K562 (cell line): ENCODE measurements around the gene SATB1. TPM values are rescaled to one million over a fixed set of nuclear protein-coding genes. Genes with fewer than 3 reads are reported as not detected.

Experiments
- AFF4 ChIP-seq: sonication (generic); formaldehyde crosslinking; IDR thresholded peaks from 2 replicates; pipeline ENCODE4 v1.8.0; 2023; ENCODE audit warnings: mild to moderate bottlenecking, missing genetic modification reagents
- ASH1L ChIP-seq: fragments of 450-650 bp; IDR thresholded peaks from 2 replicates; pipeline ENCODE4 v1.6.1; 2018; ENCODE audit warnings: borderline replicate concordance, mild to moderate bottlenecking, low read depth; ENCODE audit not compliant: partially characterized antibody
- CBFA2T3 ChIP-seq: fragments of 450-650 bp; IDR thresholded peaks from 2 replicates; pipeline ENCODE4 v1.6.1; 2017
- GTF3C2 ChIP-seq: IDR thresholded peaks from 3 replicates; pipeline ENCODE4 v1.6.1; 2011; ENCODE audit warnings: borderline replicate concordance, mild to moderate bottlenecking, moderate library complexity; ENCODE audit not compliant: insufficient read length; ENCODE audit errors: extremely low read depth
- HMG20A ChIP-seq: fragments of 450-650 bp; formaldehyde crosslinking; conservative IDR thresholded peaks from 2 replicates; pipeline ENCODE4 v1.4.0; 2020; ENCODE audit warnings: mild to moderate bottlenecking, mixed read lengths
- L3MBTL2 ChIP-seq: fragments of 450-650 bp; IDR thresholded peaks from 2 replicates; pipeline ENCODE4 v1.6.1; 2016; ENCODE audit warnings: mild to moderate bottlenecking, moderate library complexity
- SIN3B ChIP-seq: fragments of 450-650 bp; IDR thresholded peaks from 2 replicates; pipeline ENCODE4 v1.6.1; 2017; ENCODE audit warnings: low read depth, mild to moderate bottlenecking, moderate library complexity
- SPI1 ChIP-seq: IDR thresholded peaks from 2 replicates; pipeline ENCODE4 v1.6.1; 2011; ENCODE audit warnings: low read depth, low read length, control low read depth, borderline replicate concordance
- SRSF3 ChIP-seq: fragments of 200-400 bp; formaldehyde crosslinking; IDR thresholded peaks from 2 replicates; pipeline ENCODE4 v1.6.1; 2016; ENCODE audit warnings: mild to moderate bottlenecking, low read length, moderate library complexity; ENCODE audit not compliant: insufficient read depth
- ZBTB49 ChIP-seq: sonication (generic); formaldehyde crosslinking; IDR thresholded peaks from 2 replicates; pipeline ENCODE4 v1.8.0; 2022; ENCODE audit warnings: missing genetic modification reagents, mild to moderate bottlenecking, borderline replicate concordance
- ZNF395 ChIP-seq: fragments of 200-800 bp; sonication (Bioruptor generic); IDR thresholded peaks from 2 replicates; pipeline ENCODE4 v1.6.1; 2017; ENCODE audit warnings: missing genetic modification characterization, missing compliant biosample characterization
- ZNF609 ChIP-seq: sonication (generic); formaldehyde crosslinking; IDR thresholded peaks from 2 replicates; pipeline ENCODE4 v1.8.1; 2023; ENCODE audit warnings: missing genetic modification reagents, mild to moderate bottlenecking, borderline replicate concordance
- polyA plus RNA-seq, 8 experiments: library from polyadenylated mRNA; depleted of rRNA in 4 of 8; stranded (reverse) in 5 of 8; unstranded in 3 of 8; fragments of >200 nt; fragmentation: Nextera tagmentation in 2 of 8; fragmentation: Illumina TruSeq in 1 of 8; extraction: Ambion mirVana in 2 of 8; extraction: Trizol in 1 of 8; gene quantifications; 2 replicates each; pipeline versions ENCODE4 v1.2.1 to v1.2.3, GENCODE V29; 2011 to 2014; ENCODE audit warnings: inconsistent platforms in 1 of 8, missing spikeins in 1 of 8
- total RNA-seq, 7 experiments: library from RNA; depleted of rRNA in 6 of 7; stranded (reverse); fragments of >200 nt in 6 of 7; fragmentation: Illumina TruSeq in 2 of 7; extraction: Trizol in 2 of 7; gene quantifications; 2 replicates each; pipeline versions ENCODE4 v1.2.1 to v1.2.3, GENCODE V29; 2011 to 2021; ENCODE audit warnings: low replicate concordance in 1 of 7

The SATB1 gene
- total and polyA plus RNA-seq, 9 of the 15 experiments (the other 6 are each of a cell fraction or from before 2014, with no cell fraction given), result 0.03 to 2.5 (median 0.15) TPM; not detected in 1

- TF ChIP-seq GTF3C2 (no peak), AFF4 (CRISPR knock-in tag) (no peak), SIN3B (no peak), SPI1 (no peak), ZBTB49 (CRISPR knock-in tag) (no peak), ZNF609 (no peak), L3MBTL2 (no peak), ASH1L (no peak), ZNF395 (no peak), CBFA2T3 (no peak), SRSF3 (no peak), HMG20A (CRISPR knock-in tag) (no peak)
These were observed 6.1 kb upstream of the SATB1 start (continued) for GRCh38 chr3:18431266-18431665.
